Right lung (tissue), 10 donors: ENCODE data around the gene APLP2. TPM values are rescaled to one million over a fixed set of nuclear protein-coding genes. Genes with fewer than 3 reads are reported as not detected.
"Not testable (repeated sequence)": the region's sequence is repeated elsewhere in the genome, so short reads cannot be mapped to it uniquely, and the experiment has no call there.

Source experiments
- DNase-seq, 2 donors: peaks; one replicate each; pipeline ENCODE4 v3.0.0-alpha.2; 2013
- long read RNA-seq, 8 donors: transcript quantifications; one replicate each; lab custom pipeline, GENCODE V29; 2026
- polyA plus RNA-seq, 5 donors: library from polyadenylated mRNA; unstranded; fragments of 120-200 nt; gene quantifications; one replicate each; pipeline versions ENCODE4 v1.2.1 to v1.2.3, GENCODE V29; 2013; ENCODE audit warnings: inconsistent platforms in 1 of 5, low replicate concordance in 1 of 5; ENCODE audit not compliant: insufficient read length in 5 of 5, insufficient read depth in 1 of 5

Gene APLP2
- polyA plus RNA-seq: 100 to 1,000 TPM; 424 to 539 (median 490) TPM
- long read RNA-seq, donor 1, transcript APLP2-207 (2 exons, 1,590 nt): minor isoform, 8 of 588 reads
- long read RNA-seq, donor 1, transcript APLP2-218 (2 exons, 584 nt): minor isoform, 7 of 588 reads
- long read RNA-seq, donor 1, transcript APLP2-210 (16 exons, 2,530 nt): minor isoform, 8 of 588 reads
- long read RNA-seq, donor 1, transcript APLP2-203 (17 exons, 3,270 nt): major isoform, 11 of 588 reads
- long read RNA-seq, donor 1, partial matches to known transcripts: 548 of 588 reads
- long read RNA-seq, donor 1, other reads (novel, unspliced or antisense): 0 of 588 reads
- long read RNA-seq, donor 2, transcript APLP2-203 (17 exons, 3,270 nt): minor isoform, 12 of 80 reads
- long read RNA-seq, donor 2, transcript APLP2-210 (16 exons, 2,530 nt): major isoform, 13 of 80 reads
- long read RNA-seq, donor 2, partial matches to known transcripts: 49 of 80 reads
- long read RNA-seq, donor 2, other reads (novel, unspliced or antisense): 0 of 80 reads
- long read RNA-seq, donor 3, transcript APLP2-207 (2 exons, 1,590 nt): minor isoform, 12 of 460 reads
- long read RNA-seq, donor 3, transcript APLP2-215 (3 exons, 1,322 nt): major isoform, 14 of 460 reads
- long read RNA-seq, donor 3, transcript APLP2-203 (17 exons, 3,270 nt): minor isoform, 6 of 460 reads
- long read RNA-seq, donor 3, partial matches to known transcripts: 421 of 460 reads
- long read RNA-seq, donor 3, other reads (novel, unspliced or antisense): 0 of 460 reads
- long read RNA-seq, donor 4, transcript APLP2-210 (16 exons, 2,530 nt): minor isoform, 5 of 189 reads
- long read RNA-seq, donor 4, transcript APLP2-203 (17 exons, 3,270 nt): major isoform, 7 of 189 reads
- long read RNA-seq, donor 4, transcript APLP2-215 (3 exons, 1,322 nt): major isoform, 7 of 189 reads
- long read RNA-seq, donor 4, partial matches to known transcripts: 165 of 189 reads
- long read RNA-seq, donor 4, other reads (novel, unspliced or antisense): 0 of 189 reads
- long read RNA-seq, donor 5, transcript APLP2-210 (16 exons, 2,530 nt): minor isoform, 12 of 464 reads
- long read RNA-seq, donor 5, transcript APLP2-215 (3 exons, 1,322 nt): minor isoform, 7 of 464 reads
- long read RNA-seq, donor 5, transcript APLP2-203 (17 exons, 3,270 nt): major isoform, 25 of 464 reads
- long read RNA-seq, donor 5, transcript APLP2-207 (2 exons, 1,590 nt): minor isoform, 11 of 464 reads
- long read RNA-seq, donor 5, partial matches to known transcripts: 405 of 464 reads
- long read RNA-seq, donor 5, other reads (novel, unspliced or antisense): 0 of 464 reads
- long read RNA-seq, donor 6, transcript APLP2-215 (3 exons, 1,322 nt): minor isoform, 12 of 285 reads
- long read RNA-seq, donor 6, transcript APLP2-203 (17 exons, 3,270 nt): major isoform, 36 of 285 reads
- long read RNA-seq, donor 6, transcript APLP2-207 (2 exons, 1,590 nt): minor isoform, 10 of 285 reads
- long read RNA-seq, donor 6, transcript APLP2-210 (16 exons, 2,530 nt): minor isoform, 21 of 285 reads
- long read RNA-seq, donor 6, partial matches to known transcripts: 199 of 285 reads
- long read RNA-seq, donor 6, other reads (novel, unspliced or antisense): 0 of 285 reads
- long read RNA-seq, donor 7, transcript APLP2-203 (17 exons, 3,270 nt): major isoform, 25 of 142 reads
- long read RNA-seq, donor 7, transcript APLP2-215 (3 exons, 1,322 nt): minor isoform, 11 of 142 reads
- long read RNA-seq, donor 7, transcript APLP2-210 (16 exons, 2,530 nt): minor isoform, 16 of 142 reads
- long read RNA-seq, donor 7, partial matches to known transcripts: 86 of 142 reads
- long read RNA-seq, donor 7, other reads (novel, unspliced or antisense): 0 of 142 reads
- long read RNA-seq, donor 8, partial matches to known transcripts: 85 of 96 reads
- long read RNA-seq, donor 8, other reads (novel, unspliced or antisense): 0 of 96 reads

DNA sequence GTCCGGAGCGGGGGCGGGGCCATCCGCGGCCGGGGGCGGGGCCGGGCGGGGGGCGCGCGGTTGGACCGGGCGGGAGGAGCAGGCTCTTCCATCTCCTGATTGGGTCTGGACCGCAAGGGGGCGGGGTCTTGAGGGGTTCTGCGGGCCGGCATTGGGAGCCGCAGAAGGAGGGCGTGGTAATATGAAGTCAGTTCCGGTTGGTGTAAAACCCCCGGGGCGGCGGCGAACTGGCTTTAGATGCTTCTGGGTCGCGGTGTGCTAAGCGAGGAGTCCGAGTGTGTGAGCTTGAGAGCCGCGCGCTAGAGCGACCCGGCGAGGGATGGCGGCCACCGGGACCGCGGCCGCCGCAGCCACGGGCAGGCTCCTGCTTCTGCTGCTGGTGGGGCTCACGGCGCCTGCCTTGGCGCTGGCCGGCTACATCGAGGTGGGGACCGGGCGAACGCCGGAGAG, at the start of gene APLP2:
Gene APLP2, plus strand, starts transcription at position 236 of the 450 bp plus-strand sequence. Its CDS starts 84 bp downstream, at position 320.
- DNase-seq: peak; percentile 98

DNA sequence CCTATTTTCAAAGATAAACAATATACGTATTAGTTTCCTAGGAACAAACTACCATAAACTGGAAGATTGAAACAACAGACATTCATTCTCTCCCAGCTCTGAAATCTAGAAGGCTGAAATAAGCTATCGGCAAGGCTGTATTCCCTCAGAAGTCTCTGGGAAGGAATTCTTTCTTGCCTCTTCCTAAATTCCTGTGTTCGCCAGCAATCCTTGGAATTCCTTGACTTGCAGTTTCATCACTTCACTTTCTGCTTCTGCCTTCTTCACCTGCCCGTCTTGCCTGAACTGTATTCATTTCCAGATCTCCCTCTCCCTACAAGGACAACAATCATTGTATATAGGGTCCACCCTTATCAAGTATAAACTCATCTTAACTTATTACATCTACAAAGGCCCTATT, 49.4 kb upstream of the APLP2 start:
- no peak for DNase-seq

DNA sequence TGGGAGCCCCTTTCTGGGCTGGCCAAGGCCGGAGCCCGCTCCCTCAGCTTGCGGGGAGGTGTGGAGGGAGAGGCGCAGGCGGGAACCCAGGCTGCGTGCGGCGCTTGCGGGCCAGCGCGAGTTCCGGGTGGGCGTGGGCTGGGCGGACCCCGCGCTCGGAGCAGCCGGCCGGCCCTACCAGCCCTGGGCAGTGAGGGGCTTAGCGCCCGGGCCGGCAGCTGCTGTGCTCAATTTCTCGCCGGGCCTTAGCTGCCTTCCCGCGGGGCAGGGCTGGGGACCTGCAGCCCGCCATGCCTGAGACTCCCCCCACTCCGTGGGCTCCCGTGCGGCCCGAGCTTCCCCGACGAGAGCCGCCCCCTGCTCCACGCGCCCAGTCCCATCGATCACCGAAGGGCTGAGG, 48.1 kb upstream of the APLP2 start:
- DNase-seq: not testable (repeated sequence)

DNA sequence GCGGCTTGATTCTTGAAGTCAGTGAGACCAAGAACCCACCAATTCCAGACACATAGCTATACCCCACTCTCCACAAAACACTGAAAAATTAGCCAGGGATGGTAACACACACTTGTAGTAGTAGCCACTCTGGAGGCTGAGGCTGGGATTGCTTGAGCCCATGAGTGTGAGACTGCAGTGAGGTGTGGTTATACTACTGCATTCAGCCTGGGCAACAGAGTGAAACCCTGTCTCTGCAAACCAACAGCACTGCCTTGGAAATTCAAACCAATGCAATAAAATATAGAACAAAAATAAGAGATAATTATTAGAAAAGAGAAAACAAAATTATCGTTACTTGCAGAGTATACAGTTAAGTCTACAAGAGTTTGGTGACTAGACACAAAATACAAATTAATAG, 46.9 kb upstream of the APLP2 start:
- DNase-seq: no peak

DNA sequence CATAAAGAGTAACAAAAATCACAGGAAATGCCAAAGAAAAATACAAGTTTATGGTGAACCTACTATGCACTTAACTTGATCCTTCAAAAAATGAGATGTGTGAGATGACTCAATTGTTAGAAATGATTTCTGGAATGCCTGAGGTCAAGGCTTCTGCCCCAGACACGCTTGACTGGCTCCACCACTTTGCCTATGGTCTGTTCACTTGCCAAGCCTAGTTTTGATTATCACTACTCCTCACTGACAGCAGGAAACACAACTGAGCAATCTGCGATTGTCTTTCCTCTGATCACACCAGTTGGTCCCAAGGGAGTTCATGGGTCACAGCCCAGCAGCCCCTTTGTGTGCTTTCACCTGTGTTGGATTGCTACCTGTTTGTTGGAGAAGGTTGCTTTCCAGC, 46.5 kb upstream of the APLP2 start:
- no peak for DNase-seq

DNA sequence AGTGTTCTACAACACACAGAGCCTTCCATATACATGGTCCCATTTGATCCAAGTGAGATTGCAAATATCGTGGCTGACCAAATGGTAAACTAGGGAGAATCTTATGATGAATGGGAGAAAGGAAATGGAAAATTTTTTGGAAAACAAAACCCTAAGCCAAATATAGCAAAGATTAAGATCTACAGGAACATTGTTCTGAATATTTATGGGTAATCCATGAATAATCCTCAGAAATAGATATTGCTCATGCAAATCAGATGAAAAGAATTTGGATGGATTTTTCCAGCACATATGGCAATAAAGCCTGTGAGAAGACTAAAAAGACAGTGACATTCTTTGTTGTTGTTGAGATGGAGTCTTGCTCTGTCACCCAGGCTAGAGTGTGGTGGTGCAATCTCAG, 45.3 kb upstream of the APLP2 start:
- no peak for DNase-seq

DNA sequence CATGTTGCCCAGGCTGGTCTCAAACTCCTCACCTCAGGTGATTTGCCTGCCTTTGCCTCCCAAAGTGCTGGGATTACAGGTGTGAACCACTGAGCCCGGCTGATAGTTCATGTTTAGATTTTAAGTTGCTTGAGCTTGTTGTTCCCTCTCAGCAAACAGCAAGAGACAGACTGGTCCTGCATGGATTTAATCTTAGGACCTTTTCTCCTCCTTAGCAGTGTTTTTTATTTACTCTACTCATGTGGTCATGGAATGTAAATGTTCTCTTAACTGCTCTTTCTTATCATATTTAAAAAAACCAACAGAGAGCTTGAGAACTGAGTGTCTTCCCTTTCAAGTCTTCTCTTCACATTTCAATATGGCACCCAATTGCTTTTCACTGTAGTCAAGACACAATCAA, 44.3 kb upstream of the APLP2 start:
- no peak for DNase-seq

DNA sequence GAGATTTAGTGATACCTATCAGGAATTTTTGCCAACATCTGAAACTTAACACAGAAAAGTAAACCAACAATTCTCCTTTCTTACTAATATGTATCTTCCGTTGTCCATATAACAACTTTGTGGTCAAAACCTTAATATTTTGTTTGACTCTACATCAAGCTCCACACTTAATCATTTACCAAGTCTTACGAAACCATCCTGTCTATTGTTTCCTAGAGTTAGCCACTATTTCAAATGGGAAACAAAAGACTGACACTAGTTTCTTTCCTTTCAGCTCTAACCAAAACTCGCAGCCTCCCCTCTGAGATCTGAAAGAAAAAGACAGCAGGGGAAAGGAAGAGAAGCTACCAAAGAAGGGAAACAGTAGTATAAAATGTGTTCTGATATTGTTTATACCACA, 40.6 kb upstream of the APLP2 start:
- DNase-seq: no peak

DNA sequence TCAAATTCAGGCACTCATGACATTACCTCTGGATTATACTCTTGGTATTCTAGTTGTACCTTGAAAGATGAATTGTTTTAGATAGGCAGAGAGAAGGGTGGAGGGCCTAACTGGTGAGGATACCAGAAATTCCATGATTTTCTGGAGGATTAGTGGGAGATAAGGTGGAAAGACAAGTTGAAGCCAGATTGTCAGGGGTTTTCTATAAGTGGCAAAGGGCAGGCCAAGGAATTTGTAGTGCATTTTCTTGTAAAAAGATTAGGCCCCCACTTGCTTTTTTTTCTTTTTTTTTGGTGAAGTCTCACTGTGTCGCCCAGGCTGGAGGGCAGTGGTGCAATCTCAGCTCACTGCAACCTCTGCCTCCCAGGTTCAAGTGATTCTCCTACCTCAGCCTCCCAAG, 38.6 kb upstream of the APLP2 start:
- no peak for DNase-seq

DNA sequence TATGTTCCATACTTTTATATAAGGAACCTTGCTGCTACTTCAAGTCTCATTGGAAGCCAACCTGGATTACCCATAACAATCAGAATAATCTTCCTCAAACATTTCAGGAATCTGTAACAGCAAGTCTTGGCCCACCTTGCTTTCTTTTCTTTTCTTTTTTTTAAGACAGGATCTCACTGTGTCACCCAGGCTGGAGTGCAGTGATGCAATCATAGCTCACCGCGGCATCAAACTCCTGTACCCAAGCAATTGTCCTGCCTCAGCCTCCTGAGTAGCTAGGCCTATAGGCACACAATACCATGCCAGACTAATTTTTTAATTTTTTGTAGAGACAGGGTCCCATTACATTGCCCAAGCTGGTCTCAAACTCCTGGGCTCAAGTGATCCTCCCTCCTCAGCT, 37.7 kb upstream of the APLP2 start:
- no peak for DNase-seq

DNA sequence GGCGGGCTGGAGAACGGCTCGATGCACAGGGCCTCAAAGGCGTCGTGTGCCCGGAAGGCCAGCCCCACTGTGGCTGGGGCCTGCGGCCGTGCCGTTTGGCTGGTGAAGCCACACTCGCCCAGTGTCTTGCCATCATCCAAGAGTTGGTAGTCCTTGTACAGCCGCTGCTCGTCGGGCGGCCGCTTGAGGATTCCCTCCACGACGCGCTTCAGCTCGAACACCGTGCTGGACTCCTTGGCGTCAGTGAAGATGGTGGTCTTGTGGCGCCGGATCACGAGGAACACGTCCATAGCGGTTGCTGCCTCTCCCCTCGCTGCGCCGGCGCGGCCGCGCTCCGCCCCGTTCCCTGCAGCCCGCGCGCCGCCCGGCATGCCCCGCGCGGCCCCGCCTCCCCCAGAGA, 36.8 kb upstream of the APLP2 start:
- DNase-seq: no peak

DNA sequence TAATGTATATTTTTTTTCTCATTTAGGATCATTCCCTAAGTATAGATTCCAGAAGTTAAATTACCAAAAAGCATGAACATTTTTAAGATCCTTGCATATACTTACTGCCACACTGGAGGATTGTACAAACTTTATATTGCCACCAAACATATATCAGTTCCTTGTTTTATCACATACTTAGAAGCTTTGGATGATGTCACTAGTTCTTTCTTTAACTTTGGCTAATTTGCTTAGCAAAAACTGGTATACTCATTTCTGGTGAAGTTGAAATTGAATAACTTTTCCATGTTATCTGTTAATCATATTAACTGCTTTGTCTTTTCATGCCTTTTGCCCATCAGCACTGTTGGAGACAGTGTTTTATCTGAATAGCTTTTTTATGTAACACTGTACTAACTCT, 35.5 kb upstream of the APLP2 start:
- no peak for DNase-seq

DNA sequence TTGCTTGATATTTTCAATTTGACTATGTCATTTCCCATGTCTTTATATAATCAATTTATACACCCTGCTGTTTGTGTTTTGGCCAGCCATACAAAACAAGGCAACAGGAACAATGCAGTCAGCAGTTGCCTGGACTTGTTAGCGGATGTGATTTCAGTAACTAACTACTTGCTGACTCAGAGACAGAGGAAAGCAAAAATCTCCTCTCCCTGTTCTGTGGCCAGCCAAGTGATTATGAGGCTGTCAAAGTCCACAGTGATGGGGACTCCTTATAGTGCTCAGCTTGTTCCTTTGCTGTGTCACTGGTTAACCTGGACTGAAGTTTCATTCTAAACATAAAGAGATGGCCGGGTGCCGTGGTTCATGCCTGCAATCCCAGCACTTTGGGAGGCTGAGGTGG, 32.6 kb upstream of the APLP2 start:
- DNase-seq: no peak

DNA sequence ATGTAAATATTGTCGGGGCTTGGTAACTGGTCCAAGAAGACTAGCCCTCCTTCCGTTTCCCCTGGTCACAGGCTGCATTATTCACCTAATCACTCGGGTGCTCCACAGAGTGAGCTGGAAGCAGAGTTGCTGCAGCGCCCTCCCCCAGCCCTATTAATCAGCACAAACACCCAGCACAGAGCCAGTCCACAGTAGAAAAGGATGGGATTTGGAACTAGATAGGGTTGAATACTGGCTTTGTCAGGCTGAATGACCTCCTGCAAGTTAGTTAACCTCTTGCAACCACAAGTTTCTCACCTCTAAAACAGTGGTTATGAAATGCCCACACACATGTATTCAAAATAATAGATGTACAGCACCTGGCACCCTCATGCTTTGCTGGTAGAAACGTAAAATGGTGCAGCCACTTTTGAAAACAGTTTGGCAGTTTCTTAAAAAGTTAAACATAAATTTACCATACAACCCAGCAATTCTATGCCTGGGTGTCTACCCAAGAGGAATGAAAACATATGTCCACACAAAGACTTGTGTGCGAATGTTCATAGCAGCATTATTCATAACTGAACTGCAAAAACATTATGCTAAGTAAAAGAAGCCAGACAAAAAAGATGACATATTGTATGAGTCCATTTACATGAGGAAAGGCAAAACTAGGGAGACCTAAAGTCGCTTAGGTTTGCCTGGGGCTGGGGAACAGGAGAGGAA, 31.7 kb upstream of the APLP2 start:
- DNase-seq: no peak

DNA sequence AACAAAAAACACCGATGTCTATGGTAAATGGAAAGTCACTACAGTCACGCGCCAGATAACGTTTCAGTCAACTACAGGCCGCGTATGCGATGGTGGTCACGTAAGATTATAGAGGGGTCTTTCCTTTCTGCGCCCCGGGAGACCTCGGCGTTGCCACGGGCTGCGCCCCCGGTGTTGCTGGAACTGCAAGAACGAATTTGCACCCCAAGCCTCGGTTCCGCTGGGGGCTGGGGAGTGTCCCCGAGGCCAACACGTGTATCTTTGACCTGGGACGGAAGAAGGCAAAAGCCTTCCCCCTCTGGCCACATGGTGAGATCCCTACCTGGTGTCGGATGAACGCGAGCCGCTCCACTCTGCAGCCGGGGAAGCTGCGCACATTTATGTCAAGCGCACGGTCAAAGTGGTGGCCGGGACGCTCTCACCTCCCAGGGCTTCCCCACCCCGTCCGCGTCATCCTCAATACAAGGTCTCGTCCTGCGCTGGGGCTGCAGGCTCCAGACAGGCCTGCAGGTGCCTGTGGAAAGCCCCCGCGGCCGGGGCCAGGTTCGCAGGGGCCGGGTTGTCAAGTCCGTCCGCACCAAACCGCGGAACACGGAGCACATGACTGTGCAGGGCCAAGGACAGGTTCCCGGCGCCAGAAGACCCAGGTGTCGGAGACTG, 29.3 kb upstream of the APLP2 start:
- no peak for DNase-seq

DNA sequence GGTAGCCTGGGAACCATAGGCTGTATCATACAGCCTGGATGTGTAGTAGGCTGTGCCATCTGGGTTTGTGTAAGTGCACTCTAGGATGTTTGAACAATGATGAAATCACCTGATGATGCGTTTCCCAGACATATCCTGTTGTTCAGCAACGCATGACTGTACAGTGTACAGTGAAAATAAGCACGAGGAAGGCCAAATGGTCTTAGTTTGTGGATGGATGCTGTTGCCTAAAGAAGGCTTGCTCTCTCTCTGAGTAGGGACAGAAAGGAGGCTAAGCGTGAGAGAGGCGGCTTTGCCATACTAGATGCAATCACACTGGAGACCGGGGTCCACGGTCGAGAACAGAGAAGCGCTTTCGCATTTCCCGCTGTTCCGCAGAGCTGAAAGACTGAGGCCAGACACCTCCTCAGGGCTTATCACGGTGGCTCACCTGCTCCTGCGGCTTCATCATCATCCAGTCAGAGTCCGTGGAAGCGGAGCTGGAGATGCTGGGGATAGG, 27.6 kb upstream of the APLP2 start:
- no peak for DNase-seq

DNA sequence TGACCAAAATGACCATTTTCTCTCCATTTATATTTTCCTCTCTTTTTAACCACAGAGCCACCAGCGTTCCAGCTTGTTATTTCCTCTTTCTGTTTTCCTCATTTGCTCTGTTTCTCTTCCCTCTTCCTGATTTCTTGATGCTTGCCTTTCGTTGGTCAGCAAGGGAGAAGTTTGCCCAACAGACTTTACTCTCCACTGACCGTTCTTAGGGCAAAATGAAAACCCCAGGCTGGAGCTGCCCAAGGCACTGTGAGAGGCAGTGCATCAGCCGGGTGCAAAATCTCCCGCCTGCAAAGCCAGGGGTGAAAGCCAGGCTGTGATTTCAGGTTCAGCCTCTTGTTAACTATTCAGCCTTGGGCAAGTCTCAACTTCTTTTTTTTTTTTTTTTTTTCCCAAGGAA, 26.1 kb upstream of the APLP2 start:
- DNase-seq: no peak

DNA sequence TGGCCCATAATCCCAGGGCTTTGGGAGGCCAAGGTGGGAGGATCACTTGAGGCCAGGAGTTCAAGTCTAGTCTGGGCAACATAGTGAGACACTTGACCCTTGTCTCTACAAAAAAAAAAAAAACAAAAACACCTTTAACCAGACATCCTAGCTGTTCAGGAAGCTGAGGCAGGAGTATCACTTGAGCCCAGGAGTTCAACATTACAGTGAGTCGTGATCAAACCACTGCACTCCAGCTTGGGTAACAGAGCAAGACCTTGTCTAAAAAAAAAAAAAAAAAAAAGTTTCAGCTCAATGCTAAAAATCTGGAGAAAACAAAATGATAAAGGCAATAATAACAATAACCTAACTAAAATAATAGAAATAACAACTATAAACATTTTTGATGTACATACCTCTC, 22.6 kb upstream of the APLP2 start:
- DNase-seq: no peak

DNA sequence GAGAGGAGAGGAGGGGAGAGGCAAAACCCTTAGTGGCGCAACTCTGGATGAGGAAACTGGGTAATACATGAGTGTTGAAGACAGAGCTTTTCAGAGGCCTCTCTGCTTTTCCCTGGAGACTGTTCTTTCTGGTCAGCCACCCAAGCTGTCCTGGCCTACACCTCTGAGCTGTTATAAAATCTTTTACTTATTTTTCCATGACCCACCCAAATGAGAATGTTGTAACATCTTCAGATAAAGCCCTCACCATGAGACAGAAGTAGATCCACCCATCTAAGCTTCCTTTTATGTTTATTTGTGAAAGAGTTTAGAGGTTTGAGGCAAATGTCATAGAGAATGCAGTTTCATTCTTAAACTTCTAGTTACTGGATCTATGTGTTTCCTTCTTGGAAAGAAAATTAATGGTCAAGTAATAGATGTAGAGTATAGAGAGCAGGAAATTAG, 20.3 kb upstream of the APLP2 start:
- DNase-seq: no peak
